Fibroblast of skin of abdomen (primary cell): ENCODE data around the gene OR5D18. TPM values are rescaled to one million over a fixed set of nuclear protein-coding genes. Genes with fewer than 3 reads are reported as not detected.
"Not testable (repeated sequence)": the region's sequence is repeated elsewhere in the genome, so short reads cannot be mapped to it uniquely, and the experiment has no call there.

Experiments used
- DNase-seq: peaks from one replicate; pipeline ENCODE4 v3.0.0-alpha.2; 2013
- polyA plus RNA-seq, 2 experiments: library from polyadenylated mRNA; unstranded; fragments of 120-200 nt; gene quantifications; one replicate each; pipeline ENCODE4 v1.2.1, GENCODE V29; 2013; ENCODE audit not compliant: insufficient read length in 2 of 2

Gene OR5D18
- polyA plus RNA-seq (2013, experiment 1 of 2; ENCODE audit: insufficient read length), result not detected
- polyA plus RNA-seq (2013, experiment 2 of 2; ENCODE audit: insufficient read length), result not detected

- DNase-seq, result no peak
These were observed at the start of gene OR5D18 for GRCh38 chr11:55819330-55819729. OR5D18 (plus strand) TSS chr11:55819630; CDS start chr11:55819630, 0 bp downstream.

GRCh38 chr11:55773138-55773537, 46.3 kb upstream of the OR5D18 start, which contains the start of gene OR5D13:
OR5D13 (plus strand) TSS chr11:55773438; CDS start chr11:55773438, 0 bp downstream.
- no peak for DNase-seq

GRCh38 chr11:55791606-55792005, 27.8 kb upstream of the OR5D18 start:
- no peak for DNase-seq

GRCh38 chr11:55793321-55793720, 26.1 kb upstream of the OR5D18 start:
- DNase-seq, result no peak

- no peak for DNase-seq
These were observed 24.2 kb upstream of the OR5D18 start, which contains the start of gene OR5D14 for GRCh38 chr11:55795256-55795655. OR5D14 (plus strand) TSS chr11:55795556; CDS start chr11:55795556, 0 bp downstream.

- DNase-seq, result no peak
These were observed 13.2 kb upstream of the OR5D18 start for GRCh38 chr11:55806248-55806647.

GRCh38 chr11:55811067-55811466, 8.4 kb upstream of the OR5D18 start, which contains the start of gene OR5L1:
OR5L1 (plus strand) TSS chr11:55811367; CDS start chr11:55811467, 100 bp downstream.
- DNase-seq, result no peak

GRCh38 chr11:55826919-55827318, 7.5 kb downstream of the OR5D18 start, which contains the start of gene OR5L2:
OR5L2 (plus strand) TSS chr11:55827219; CDS start chr11:55827219, 0 bp downstream.
- no peak for DNase-seq

- DNase-seq, result no peak
These were observed 19.0 kb downstream of the OR5D18 start, which contains the start of gene OR5D16 for GRCh38 chr11:55838452-55838851. OR5D16 (plus strand) TSS chr11:55838752; CDS start chr11:55838752, 0 bp downstream.

GRCh38 chr11:55847453-55847852, 28.0 kb downstream of the OR5D18 start:
- no peak for DNase-seq

GRCh38 chr11:55849037-55849436, 29.6 kb downstream of the OR5D18 start:
- no peak for DNase-seq

- no peak for DNase-seq
These were observed 32.7 kb downstream of the OR5D18 start for GRCh38 chr11:55852141-55852540.

GRCh38 chr11:55854704-55855103, 35.3 kb downstream of the OR5D18 start:
- no peak for DNase-seq

- not testable (repeated sequence) for DNase-seq
These were observed 47.9 kb downstream of the OR5D18 start for GRCh38 chr11:55867354-55867753.
